Measurements from ENCODE around the gene GALNT18.

The GALNT18 gene

GRCh38 chr11:11309906-11310305, 311.9 kb downstream of the GALNT18 start:
- no peak for DNase-seq (ENCODE audit: low read depth in 2 of 2)

- no peak for DNase-seq (ENCODE audit: low read depth in 2 of 2)
Measured at GRCh38 chr11:11308249-11308648, 313.6 kb downstream of the GALNT18 start.

GRCh38 chr11:11306855-11307254, 314.9 kb downstream of the GALNT18 start:
- DNase-seq (ENCODE audit: low read depth in 2 of 2) = no peak

GRCh38 chr11:11304550-11304949, 317.3 kb downstream of the GALNT18 start:
- DNase-seq (ENCODE audit: low read depth in 2 of 2) = no peak

- DNase-seq (ENCODE audit: low read depth in 2 of 2) = no peak
Measured at GRCh38 chr11:11302565-11302964, 319.2 kb downstream of the GALNT18 start.

GRCh38 chr11:11301212-11301611, 320.6 kb downstream of the GALNT18 start:
- DNase-seq (ENCODE audit: low read depth in 2 of 2) = no peak

GRCh38 chr11:11297578-11297977, 324.2 kb downstream of the GALNT18 start:
- DNase-seq (ENCODE audit: low read depth in 2 of 2) = no peak

- no peak for DNase-seq (ENCODE audit: low read depth in 2 of 2)
Measured at GRCh38 chr11:11296434-11296833, 325.4 kb downstream of the GALNT18 start.

GRCh38 chr11:11294551-11294855, 327.3 kb downstream of the GALNT18 start:
- no peak for DNase-seq (ENCODE audit: low read depth in 2 of 2)

- DNase-seq (ENCODE audit: low read depth in 2 of 2) = no peak
Measured at GRCh38 chr11:11293798-11294550, 327.8 kb downstream of the GALNT18 start.

GRCh38 chr11:11292839-11293238, 329.0 kb downstream of the GALNT18 start:
- DNase-seq (ENCODE audit: low read depth in 2 of 2) = no peak

GRCh38 chr11:11291041-11292015, 330.5 kb downstream of the GALNT18 start:
- DNase-seq (ENCODE audit: low read depth in 2 of 2) = no peak

GRCh38 chr11:11290354-11290753, 331.5 kb downstream of the GALNT18 start:
- no peak for DNase-seq (ENCODE audit: low read depth in 2 of 2)

- no peak for DNase-seq (ENCODE audit: low read depth in 2 of 2)
Measured at GRCh38 chr11:11289669-11290068, 332.1 kb downstream of the GALNT18 start.

GRCh38 chr11:11288972-11289616, 332.7 kb downstream of the GALNT18 start:
- DNase-seq (ENCODE audit: low read depth in 2 of 2) = no peak

GRCh38 chr11:11284481-11284880, 337.3 kb downstream of the GALNT18 start:
- DNase-seq (ENCODE audit: low read depth in 2 of 2) = no peak

- DNase-seq (ENCODE audit: low read depth in 2 of 2) = no peak
Measured at GRCh38 chr11:11281626-11282025, 340.2 kb downstream of the GALNT18 start.

- no peak for DNase-seq (ENCODE audit: low read depth in 2 of 2)
Measured at GRCh38 chr11:11280826-11281225, 341.0 kb downstream of the GALNT18 start.

GRCh38 chr11:11279956-11280689, 341.7 kb downstream of the GALNT18 start:
- no peak for DNase-seq (ENCODE audit: low read depth in 2 of 2)

GRCh38 chr11:11272254-11272653, 349.6 kb downstream of the GALNT18 start:
- DNase-seq (ENCODE audit: low read depth in 2 of 2) = no peak

- DNase-seq (ENCODE audit: low read depth in 2 of 2) = no peak
Measured at GRCh38 chr11:11270236-11270775, 351.5 kb downstream of the GALNT18 start.
